DMS153 treated with DMSO at 0.1 percent for 48 hours (cell line): Measurements from ENCODE around the gene MGRN1.

Source experiments
- DNase-seq: peaks from one replicate; lab custom pipeline; 2025; ENCODE audit not compliant: unreplicated experiment; lab: John Stamatoyannopoulos, UW

Gene MGRN1

GRCh38 chr16:4696905-4697847, 72.5 kb downstream of the MGRN1 start:
- DNase-seq: no peak

GRCh38 chr16:4697848-4698291, 73.2 kb downstream of the MGRN1 start:
- DNase-seq: no peak

- no peak for DNase-seq
Observed at GRCh38 chr16:4698321-4699045, 73.9 kb downstream of the MGRN1 start.

GRCh38 chr16:4699046-4699556, 74.5 kb downstream of the MGRN1 start:
- no peak for DNase-seq

GRCh38 chr16:4700380-4700996, 75.9 kb downstream of the MGRN1 start:
- DNase-seq: no peak

GRCh38 chr16:4700997-4701743, 76.5 kb downstream of the MGRN1 start:
- no peak for DNase-seq

GRCh38 chr16:4701791-4702465, 77.3 kb downstream of the MGRN1 start:
- DNase-seq: no peak

GRCh38 chr16:4702466-4702808, 77.8 kb downstream of the MGRN1 start:
- DNase-seq: no peak

GRCh38 chr16:4703906-4704305, 79.3 kb downstream of the MGRN1 start:
- no peak for DNase-seq

- DNase-seq: no peak
Observed at GRCh38 chr16:4704491-4704890, 79.9 kb downstream of the MGRN1 start.

GRCh38 chr16:4704913-4705312, 80.3 kb downstream of the MGRN1 start:
- DNase-seq: no peak

GRCh38 chr16:4706871-4707270, 82.2 kb downstream of the MGRN1 start:
- DNase-seq: no peak

- DNase-seq: no peak
Observed at GRCh38 chr16:4709481-4709880, 84.9 kb downstream of the MGRN1 start.

GRCh38 chr16:4713663-4714501, 89.3 kb downstream of the MGRN1 start:
- no peak for DNase-seq

- DNase-seq: no peak
Observed at GRCh38 chr16:4714996-4715395, 90.4 kb downstream of the MGRN1 start.

GRCh38 chr16:4718466-4718865, 93.8 kb downstream of the MGRN1 start:
- DNase-seq: no peak

- DNase-seq: no peak
Observed at GRCh38 chr16:4723071-4723767, 98.6 kb downstream of the MGRN1 start.

GRCh38 chr16:4724661-4725270, 100.1 kb downstream of the MGRN1 start:
- DNase-seq: no peak
